WTC11 (cell line): ENCODE measurements around the gene LRRK2. TPM values are rescaled to one million over a fixed set of nuclear protein-coding genes. Genes with fewer than 3 reads are reported as not detected.

Experiments
- ATAC-seq: fragments of 200-7000 bp; cut with Tn5 transposase; 2 replicates; pipeline ENCODE4 v1.10.0; 2021; ENCODE audit warnings: mild to moderate bottlenecking, moderate library complexity
- CTCF ChIA-PET: fragments of 300-600 bp; sonication (Branson Sonifier 250); formaldehyde crosslinking; loops from one replicate; lab custom pipeline; 2021; ENCODE audit warnings: antibody characterized with exemption; lab: Charles Lee
- POLR2A ChIA-PET: fragments of 350-600 bp; sonication (Branson Sonifier 250); formaldehyde crosslinking; loops from one replicate; lab custom pipeline; 2021; ENCODE audit warnings: antibody characterized with exemption; lab: Charles Lee
- DNase-seq: peaks from one replicate; pipeline ENCODE4 v3.0.0; 2021; ENCODE audit warnings: low spot score
- H3K27ac Mint-ChIP-seq: 2 replicates; pipeline ENCODE4 v1.8.0; 2021; ENCODE audit warnings: mixed read lengths
- H3K27me3 Mint-ChIP-seq: 2 replicates; pipeline ENCODE4 v1.8.0; 2021; ENCODE audit warnings: low read depth, mild to moderate bottlenecking, moderate library complexity, mixed read lengths
- H3K36me3 Mint-ChIP-seq: 2 replicates; pipeline ENCODE4 v1.8.0; 2021; ENCODE audit warnings: mixed read lengths
- H3K4me1 Mint-ChIP-seq: 2 replicates; pipeline ENCODE4 v1.8.0; 2022; ENCODE audit warnings: mixed read lengths
- H3K4me3 Mint-ChIP-seq: 2 replicates; pipeline ENCODE4 v1.8.0; 2021; ENCODE audit warnings: mild to moderate bottlenecking, moderate library complexity, mixed read lengths
- H3K9me3 Mint-ChIP-seq: 2 replicates; pipeline ENCODE4 v1.8.0; 2021; ENCODE audit warnings: mixed read lengths
- ARID4B ChIP-seq: sonication (generic); formaldehyde crosslinking; IDR thresholded peaks from 2 replicates; pipeline ENCODE4 v1.8.0; 2023; ENCODE audit warnings: missing genetic modification reagents, mild to moderate bottlenecking, borderline replicate concordance
- CREB1 ChIP-seq: sonication (generic); formaldehyde crosslinking; IDR thresholded peaks from 2 replicates; pipeline ENCODE4 v1.8.0; 2023; ENCODE audit warnings: mild to moderate bottlenecking, missing genetic modification reagents
- CTCF ChIP-seq: fragments of 200-600 bp; IDR thresholded peaks from 2 replicates; pipeline ENCODE4 v1.8.0; 2022; ENCODE audit warnings: antibody characterized with exemption
- E2F1 ChIP-seq: sonication (generic); formaldehyde crosslinking; IDR thresholded peaks from 2 replicates; pipeline ENCODE4 v1.8.0; 2022; ENCODE audit warnings: mild to moderate bottlenecking, missing genetic modification reagents
- E2F5 ChIP-seq: sonication (generic); formaldehyde crosslinking; IDR thresholded peaks from 2 replicates; pipeline ENCODE4 v1.8.1; 2022; ENCODE audit warnings: mild to moderate bottlenecking, moderate library complexity, missing genetic modification reagents
- ERG ChIP-seq: fragments of 250-450 bp; sonication (Bioruptor Pico); IDR thresholded peaks from 2 replicates; pipeline ENCODE4 v1.8.0; 2021; ENCODE audit warnings: mild to moderate bottlenecking
- FOXK1 ChIP-seq: sonication (generic); formaldehyde crosslinking; IDR thresholded peaks from 2 replicates; pipeline ENCODE4 v1.8.0; 2022; ENCODE audit warnings: mild to moderate bottlenecking, moderate library complexity, missing genetic modification reagents
- KAT7 ChIP-seq: sonication (generic); formaldehyde crosslinking; IDR thresholded peaks from 2 replicates; pipeline ENCODE4 v1.8.1; 2023; ENCODE audit warnings: missing genetic modification reagents, mild to moderate bottlenecking, borderline replicate concordance
- NFATC4 ChIP-seq: fragments of 250-450 bp; sonication (Bioruptor Pico); IDR thresholded peaks from 2 replicates; pipeline ENCODE4 v1.9.0; 2021; ENCODE audit warnings: mild to moderate bottlenecking
- PRRX2 ChIP-seq: fragments of 250-450 bp; sonication (Bioruptor Pico); IDR thresholded peaks from 2 replicates; pipeline ENCODE4 v1.8.0; 2021; ENCODE audit warnings: mild to moderate bottlenecking
- SOX15 ChIP-seq: fragments of 250-450 bp; sonication (Bioruptor Pico); IDR thresholded peaks from 2 replicates; pipeline ENCODE4 v1.9.0; 2021; ENCODE audit warnings: mild to moderate bottlenecking
- TCF7 ChIP-seq: sonication (generic); formaldehyde crosslinking; IDR thresholded peaks from 2 replicates; pipeline ENCODE4 v1.8.0; 2022; ENCODE audit warnings: mild to moderate bottlenecking, low read depth, missing genetic modification reagents, moderate library complexity
- TEAD1 ChIP-seq: sonication (generic); formaldehyde crosslinking; IDR thresholded peaks from 2 replicates; pipeline ENCODE4 v1.8.0; 2022; ENCODE audit warnings: mild to moderate bottlenecking, missing genetic modification reagents
- ZNF232 ChIP-seq: sonication (generic); formaldehyde crosslinking; IDR thresholded peaks from 2 replicates; pipeline ENCODE4 v1.8.0; 2022; ENCODE audit warnings: mild to moderate bottlenecking, missing genetic modification reagents
- ZNF317 ChIP-seq: sonication (generic); formaldehyde crosslinking; IDR thresholded peaks from 2 replicates; pipeline ENCODE4 v1.8.1; 2023; ENCODE audit warnings: low read depth, mild to moderate bottlenecking, moderate library complexity, missing genetic modification reagents, borderline replicate concordance
- ZNF396 ChIP-seq: fragments of 250-450 bp; sonication (Bioruptor Pico); IDR thresholded peaks from 2 replicates; pipeline ENCODE4 v1.8.0; 2021; ENCODE audit warnings: mild to moderate bottlenecking, moderate library complexity, borderline replicate concordance
- ZNF416 ChIP-seq: fragments of 250-450 bp; sonication (Bioruptor Pico); IDR thresholded peaks from 2 replicates; pipeline ENCODE4 v1.9.0; 2021; ENCODE audit warnings: mild to moderate bottlenecking, inconsistent platforms
- total RNA-seq: library from RNA; stranded (reverse); gene quantifications from 3 replicates; pipeline ENCODE4 v1.2.3, GENCODE V29; 2021

LRRK2 gene
- total RNA-seq, 1 experiment from 2014 or later = 0.46 TPM

- H3K27me3 Mint-ChIP-seq = no peaks in the 10 kb centered on the region; the same call in 1 of the 2 replicates
- CTCF ChIA-PET = no interaction called here
- no peak overlapping the region for H3K4me3 Mint-ChIP-seq
- POLR2A ChIA-PET = no interaction called here
- TF ChIP-seq ZNF317 (CRISPR knock-in tag) = no peak
- no peak for TF ChIP-seq SOX15 (CRISPR knock-in tag)
- TF ChIP-seq FOXK1 (CRISPR knock-in tag) = no peak
- TF ChIP-seq KAT7 (CRISPR knock-in tag) = no peak
- TF ChIP-seq TEAD1 (CRISPR knock-in tag) = no peak
- no peak for TF ChIP-seq ZNF232 (CRISPR knock-in tag)
- no peak for TF ChIP-seq E2F1 (CRISPR knock-in tag)
- TF ChIP-seq CTCF = no peak
- TF ChIP-seq E2F5 = no peak
- no peak for TF ChIP-seq ARID4B
- TF ChIP-seq ZNF416 (CRISPR knock-in tag) = no peak
- no peak for TF ChIP-seq TCF7 (CRISPR knock-in tag)
- TF ChIP-seq PRRX2 = no peak
- no peak for TF ChIP-seq NFATC4 (CRISPR knock-in tag)
- TF ChIP-seq CREB1 (CRISPR knock-in tag) = no peak
- no peak for TF ChIP-seq ERG
- TF ChIP-seq ZNF396 (CRISPR knock-in tag) = no peak
- H3K36me3 Mint-ChIP-seq = 0 out of 2 replicates have a peak, but pooled peaks cover 3% of the 10 kb centered on the region
- ATAC-seq (no peak), DNase-seq (no peak)
- peaks cover 17% of the 10 kb centered on the region; the same call in 1 of the 2 replicates for H3K9me3 Mint-ChIP-seq
- no peak overlapping the region for H3K27ac Mint-ChIP-seq
- no peaks in the 10 kb centered on the region for H3K4me1 Mint-ChIP-seq
Measured at GRCh38 chr12:40287369-40287975, 62.7 kb downstream of the LRRK2 start.
